Activated naive CD4-positive, alpha-beta T cell treated with anti-CD3 and anti-CD28 coated beads, Interleukin-2, amount 10 ng/mL, durations not matched to agents 7 days and 5 days (primary cell): ENCODE data around the gene FRMD4B.

Experiments used
- CTCF ChIA-PET: fragments of 350-600 bp; sonication (Branson Sonifier 250); formaldehyde crosslinking; loops from one replicate; lab custom pipeline; 2021; ENCODE audit warnings: antibody characterized with exemption; lab: Charles Lee
- DNase-seq: peaks from one replicate; pipeline ENCODE4 v3.0.0-alpha.2; 2020
- H3K27ac Mint-ChIP-seq: one replicate; pipeline ENCODE4 v1.8.0; 2021; ENCODE audit warnings: mild to moderate bottlenecking, moderate library complexity, mixed read lengths
- H3K27me3 Mint-ChIP-seq: one replicate; pipeline ENCODE4 v1.8.0; 2021; ENCODE audit warnings: mild to moderate bottlenecking, mixed read lengths
- H3K36me3 Mint-ChIP-seq: one replicate; pipeline ENCODE4 v1.8.0; 2021; ENCODE audit warnings: mixed read lengths
- H3K4me1 Mint-ChIP-seq: one replicate; pipeline ENCODE4 v1.8.0; 2021; ENCODE audit warnings: mixed read lengths
- H3K4me3 Mint-ChIP-seq: one replicate; pipeline ENCODE4 v1.8.0; 2021; ENCODE audit warnings: mild to moderate bottlenecking, moderate library complexity, mixed read lengths
- H3K9me3 Mint-ChIP-seq: one replicate; pipeline ENCODE4 v1.8.0; 2021; ENCODE audit warnings: mixed read lengths

The FRMD4B gene

DNA sequence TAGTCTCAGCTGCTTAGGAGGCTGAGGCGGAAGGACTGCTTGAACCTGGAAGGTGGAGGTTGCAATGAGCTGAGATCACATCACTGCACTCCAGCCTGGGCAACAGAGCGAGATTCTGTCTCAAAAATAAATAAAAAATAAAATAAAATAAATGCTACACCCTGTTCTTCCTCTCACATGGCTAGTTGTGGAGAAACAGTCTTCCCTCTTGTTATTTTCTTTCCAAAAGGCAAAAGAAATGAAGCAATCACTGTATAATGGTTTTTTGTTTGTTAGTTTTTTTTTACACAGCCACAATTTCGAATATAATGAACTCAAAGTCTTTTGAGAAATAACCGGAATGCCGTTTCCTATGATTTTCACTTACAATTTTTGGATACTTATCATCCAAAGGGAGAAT lies 4.9 kb upstream of the FRMD4B start:
- H3K4me3 Mint-ChIP-seq: no peak overlapping the region
- H3K27ac Mint-ChIP-seq: no peak overlapping the region
- no peak for DNase-seq
- CTCF ChIA-PET: no interaction called here
- no peaks in the 10 kb centered on the region for H3K9me3 Mint-ChIP-seq
- peaks cover 48% of the 10 kb centered on the region for H3K27me3 Mint-ChIP-seq
- no peaks in the 10 kb centered on the region for H3K36me3 Mint-ChIP-seq
- peaks cover 6% of the 10 kb centered on the region for H3K4me1 Mint-ChIP-seq

DNA sequence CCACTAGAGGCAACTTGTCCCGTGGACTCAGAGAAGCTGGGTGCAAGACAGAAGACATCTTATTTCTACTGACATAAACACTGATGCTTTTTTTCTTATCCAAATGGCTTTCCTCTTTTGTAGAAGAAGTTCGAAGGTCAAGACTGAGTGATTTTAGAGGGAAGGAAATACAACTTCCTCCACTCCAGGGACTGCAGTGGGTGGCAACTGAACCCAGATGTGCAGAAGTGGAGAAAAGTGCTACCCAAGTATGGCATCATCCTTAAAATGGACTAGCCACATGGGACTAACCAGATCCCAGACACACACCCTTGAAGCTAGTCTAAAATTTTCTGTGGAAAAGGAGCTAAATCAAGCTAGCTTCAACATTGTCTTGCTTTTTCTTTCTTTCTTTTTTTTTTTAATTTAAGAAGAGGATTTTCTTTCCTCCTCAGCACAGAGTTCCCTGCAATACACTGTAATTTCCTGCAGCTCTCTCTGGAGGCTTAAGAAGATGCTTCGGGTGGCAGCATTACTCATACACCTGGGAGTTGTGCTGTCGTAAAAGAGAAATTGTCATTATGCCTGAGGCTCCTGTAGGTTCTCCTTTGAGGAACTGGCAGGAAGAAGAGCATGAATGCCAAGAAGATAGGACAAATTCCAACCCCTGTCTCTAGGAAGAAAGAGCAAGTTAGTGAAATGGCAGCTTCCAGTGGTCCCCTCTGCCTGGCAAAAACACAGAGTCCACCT lies 3.8 kb upstream of the FRMD4B start:
- CTCF ChIA-PET: interaction anchor here (0.7 to 0.9 kb wide), 2 partner anchors 26 to 85 kb away, joined by 3 read pairs; no protein-coding TSS in a partner anchor
- no peak for DNase-seq
- Mint-ChIP-seq H3K27me3 (peaks cover 59% of the 10 kb centered on the region), H3K27ac (no peak overlapping the region), H3K36me3 (no peaks in the 10 kb centered on the region), H3K4me1 (peaks cover 13% of the 10 kb centered on the region), H3K4me3 (no peak overlapping the region), H3K9me3 (no peaks in the 10 kb centered on the region)

DNA sequence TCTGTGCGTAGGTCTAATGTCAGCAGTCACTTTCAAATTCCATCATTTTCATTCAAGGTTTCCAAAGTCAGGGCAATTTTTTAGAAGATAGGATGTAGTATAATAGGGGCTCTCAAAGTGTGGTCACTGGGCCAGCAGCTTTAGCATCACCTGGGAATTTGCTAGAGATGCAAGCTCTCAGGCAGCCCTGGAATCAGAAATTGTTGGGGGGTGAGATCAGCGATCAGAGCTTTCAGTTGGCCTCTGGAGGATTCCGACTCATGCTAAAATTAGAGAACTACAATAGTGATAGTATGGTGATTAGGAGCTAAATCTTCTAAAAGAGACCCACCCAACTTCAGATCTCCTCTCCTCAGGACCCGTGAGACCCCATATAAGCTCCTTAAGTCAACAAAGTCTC lies 2.4 kb upstream of the FRMD4B start:
- H3K27me3 Mint-ChIP-seq: peaks cover 73% of the 10 kb centered on the region
- DNase-seq: no peak
- peaks cover 15% of the 10 kb centered on the region for H3K4me1 Mint-ChIP-seq
- no peaks in the 10 kb centered on the region for H3K9me3 Mint-ChIP-seq
- H3K27ac Mint-ChIP-seq: no peak overlapping the region
- CTCF ChIA-PET: interaction anchor here (0.7 to 0.9 kb wide), 3 partner anchors 34 to 103 kb away, joined by 3 read pairs; no protein-coding TSS in a partner anchor
- H3K4me3 Mint-ChIP-seq: no peak overlapping the region
- H3K36me3 Mint-ChIP-seq: no peaks in the 10 kb centered on the region

DNA sequence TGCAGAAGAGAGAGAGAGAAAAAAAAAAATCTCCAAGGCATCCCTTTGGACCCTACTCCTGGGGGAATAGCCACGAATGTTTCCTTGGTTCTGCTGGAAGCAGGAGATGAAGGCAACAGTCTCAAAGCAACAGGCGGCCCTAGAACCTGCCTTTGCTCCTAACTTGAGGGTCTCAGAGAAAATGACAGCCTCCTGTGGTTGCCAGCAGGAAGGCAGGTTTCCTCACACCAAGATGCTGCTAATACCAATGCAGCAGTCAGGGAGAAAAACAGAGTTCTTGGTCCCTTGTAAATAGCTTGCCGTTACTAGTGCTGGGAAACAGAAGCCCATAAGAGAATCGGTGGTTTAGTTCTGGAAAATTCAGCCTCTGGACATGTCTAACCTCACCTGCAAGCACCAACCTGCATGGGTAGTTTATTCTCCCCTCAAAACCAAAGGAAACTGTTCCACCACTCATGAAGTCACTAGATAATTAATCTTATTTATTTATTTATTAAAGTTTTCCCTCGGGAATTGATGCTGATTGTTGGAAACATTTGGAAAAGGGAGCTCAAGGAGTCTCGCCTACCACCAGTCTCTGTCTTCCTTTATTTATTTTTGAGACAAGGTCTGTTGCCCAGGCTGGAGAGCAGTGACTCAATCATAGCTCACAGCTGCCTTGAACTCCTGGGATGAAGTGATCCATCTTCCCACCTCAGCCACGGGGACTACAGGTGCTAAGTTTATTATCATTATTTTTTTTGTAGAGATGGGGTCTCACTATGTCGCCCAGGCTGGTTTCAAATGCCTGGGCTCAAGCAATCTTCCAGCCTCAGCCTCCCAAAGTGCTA lies 883 bp upstream of the FRMD4B start:
- Mint-ChIP-seq H3K27ac (no peak overlapping the region), H3K36me3 (no peaks in the 10 kb centered on the region), H3K9me3 (no peaks in the 10 kb centered on the region), H3K4me1 (peaks cover 15% of the 10 kb centered on the region), H3K4me3 (peak overlapping the region; percentile 21), H3K27me3 (peaks cover 75% of the 10 kb centered on the region)
- CTCF ChIA-PET: interaction anchor here (0.7 to 3.1 kb wide), 12 partner anchors 9 to 153 kb away, joined by 3 to 19 read pairs (median 4); no protein-coding TSS in a partner anchor
- no peak for DNase-seq

DNA sequence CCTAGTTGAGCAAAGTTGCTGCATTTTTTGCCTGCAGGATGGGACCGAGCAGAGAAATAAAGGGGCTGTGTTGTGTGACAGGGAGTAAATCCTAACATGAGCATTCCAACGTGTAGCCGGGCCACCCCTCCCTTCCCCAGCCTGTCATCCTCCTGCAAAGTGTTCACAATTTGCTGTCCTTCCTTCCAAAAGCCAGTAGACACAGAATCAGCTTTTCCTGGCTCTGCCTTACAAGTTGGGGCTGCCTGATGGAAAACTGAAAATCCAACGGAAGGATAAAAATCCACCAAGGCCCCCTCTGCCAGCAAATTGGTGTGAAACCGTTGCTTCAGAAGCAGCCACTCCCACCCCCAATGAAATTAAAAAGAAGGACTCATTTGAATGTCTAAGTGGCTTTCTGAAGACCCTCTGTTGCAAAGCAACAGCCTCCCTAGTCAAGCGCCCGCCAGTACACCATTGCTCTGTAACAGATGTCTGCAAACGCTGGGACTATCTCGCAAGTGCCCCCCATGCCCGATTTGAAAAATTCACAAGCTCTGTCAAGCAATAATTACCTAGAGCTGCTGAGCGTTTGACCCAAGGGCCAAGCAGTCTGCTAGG lies 665 bp downstream of the FRMD4B start:
- CTCF ChIA-PET: interaction anchor here (1.1 to 3.1 kb wide), 4 partner anchors 13 to 264 kb away, joined by 3 to 19 read pairs (median 6); no protein-coding TSS in a partner anchor
- Mint-ChIP-seq H3K27me3 (peaks cover 82% of the 10 kb centered on the region), H3K36me3 (no peaks in the 10 kb centered on the region), H3K27ac (no peak overlapping the region), H3K4me1 (peaks cover 15% of the 10 kb centered on the region), H3K9me3 (no peaks in the 10 kb centered on the region), H3K4me3 (no peak overlapping the region)
- DNase-seq: no peak

DNA sequence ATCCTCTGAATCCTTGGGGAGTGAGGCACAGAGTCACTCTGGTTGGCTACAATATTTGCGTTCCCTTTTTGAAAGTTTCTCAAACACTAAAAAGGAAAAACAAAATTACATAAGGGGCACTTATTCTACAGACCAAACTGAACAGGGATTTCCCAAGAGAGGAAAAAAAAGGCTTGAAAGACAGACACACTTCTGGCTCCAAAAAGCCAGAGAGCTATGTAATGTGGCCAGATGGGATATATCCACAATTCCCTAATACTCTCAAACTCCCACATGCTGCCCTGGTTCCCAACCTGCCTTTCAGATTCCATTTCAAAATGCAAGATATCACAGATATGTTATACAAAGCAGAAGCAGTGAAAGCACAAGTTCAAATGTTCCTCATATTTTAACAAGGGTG lies 1.6 kb downstream of the FRMD4B start:
- H3K4me3 Mint-ChIP-seq: no peak overlapping the region
- no peak overlapping the region for H3K27ac Mint-ChIP-seq
- no peaks in the 10 kb centered on the region for H3K36me3 Mint-ChIP-seq
- H3K9me3 Mint-ChIP-seq: no peaks in the 10 kb centered on the region
- CTCF ChIA-PET: no interaction called here
- peaks cover 15% of the 10 kb centered on the region for H3K4me1 Mint-ChIP-seq
- no peak for DNase-seq
- H3K27me3 Mint-ChIP-seq: peaks cover 77% of the 10 kb centered on the region

DNA sequence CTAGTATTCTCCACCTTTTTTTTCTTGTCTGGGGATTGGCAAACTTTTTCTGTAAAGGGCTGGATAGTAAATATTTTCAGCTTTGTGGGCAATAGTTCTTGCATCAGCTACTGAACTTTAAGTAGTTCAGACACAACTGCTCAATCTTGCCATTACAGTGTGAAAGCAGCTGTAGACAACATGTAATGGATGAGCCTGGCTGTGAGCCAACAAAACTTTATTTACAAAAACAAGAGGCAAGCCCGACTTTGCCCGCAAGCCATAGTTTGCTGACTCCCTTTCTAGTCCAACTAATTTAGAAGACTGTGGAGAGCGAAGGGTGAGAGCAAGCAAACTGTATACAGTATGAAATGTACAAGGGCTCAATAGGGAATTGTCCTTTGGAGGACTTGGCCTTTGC lies 6.2 kb downstream of the FRMD4B start:
- Mint-ChIP-seq H3K4me1 (peaks cover 2% of the 10 kb centered on the region), H3K27ac (no peak overlapping the region), H3K27me3 (peaks cover 49% of the 10 kb centered on the region), H3K4me3 (no peak overlapping the region), H3K9me3 (no peaks in the 10 kb centered on the region), H3K36me3 (no peaks in the 10 kb centered on the region)
- DNase-seq: no peak
- CTCF ChIA-PET: no interaction called here

DNA sequence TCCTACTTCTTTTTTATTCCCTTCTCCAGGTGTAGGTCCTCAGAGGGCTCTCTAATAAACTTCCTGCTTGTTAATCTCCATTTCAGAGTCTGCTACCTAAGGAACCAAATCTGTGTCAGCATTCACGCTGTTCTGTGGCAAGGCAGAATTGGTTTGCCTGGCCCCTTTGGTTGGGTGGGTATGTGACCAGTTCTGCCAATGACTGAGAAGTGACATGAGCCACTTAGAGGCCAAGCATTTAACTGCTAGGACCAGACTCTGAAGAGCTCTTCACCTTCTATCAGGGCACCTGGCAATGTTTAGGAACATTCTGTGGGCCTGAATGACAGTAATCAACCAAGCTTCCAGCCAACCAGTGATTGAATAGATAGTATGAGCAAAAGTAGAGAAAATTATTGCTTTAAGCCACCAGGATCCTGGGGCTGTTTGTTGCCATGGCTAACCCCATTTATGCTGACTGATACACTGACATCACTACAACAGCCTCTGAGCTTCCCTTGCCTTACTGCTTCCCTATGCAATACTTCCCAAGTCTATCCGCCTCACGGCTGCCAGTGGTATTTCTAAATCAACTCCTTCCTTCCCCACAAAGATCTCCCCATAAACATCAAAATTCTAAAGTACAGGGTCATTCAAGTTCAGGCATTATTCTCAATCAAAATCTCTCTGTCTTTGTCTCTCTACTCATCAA lies 7.6 kb downstream of the FRMD4B start:
- Mint-ChIP-seq H3K9me3 (no peaks in the 10 kb centered on the region), H3K27me3 (peaks cover 35% of the 10 kb centered on the region), H3K27ac (no peak overlapping the region), H3K36me3 (no peaks in the 10 kb centered on the region), H3K4me1 (no peaks in the 10 kb centered on the region), H3K4me3 (no peak overlapping the region)
- no peak for DNase-seq
- CTCF ChIA-PET: interaction anchor here (0.6 to 1.6 kb wide), 2 partner anchors 8 to 454 kb away, joined by 3 to 5 read pairs; partner anchors contain the start of gene FRMD4B

DNA sequence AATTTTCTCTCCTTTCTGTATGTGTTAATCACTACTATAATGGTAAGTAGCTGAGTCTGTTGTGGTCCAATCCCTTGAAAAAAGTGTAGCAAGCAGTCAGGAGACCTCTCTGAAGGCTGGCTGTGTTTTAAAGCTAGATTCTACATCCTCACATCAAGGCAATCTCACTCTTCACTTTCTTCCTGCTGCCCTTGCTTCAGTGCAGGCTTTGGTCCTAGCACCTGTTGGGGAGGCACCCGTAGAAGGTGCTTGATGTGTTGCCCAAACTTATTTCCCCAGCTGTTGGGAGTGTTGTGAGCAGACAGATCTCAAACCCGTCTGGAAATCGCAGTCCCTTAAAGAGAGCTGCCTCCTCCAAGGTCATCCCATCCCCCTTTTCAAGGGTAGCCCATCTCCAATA lies 8.6 kb downstream of the FRMD4B start:
- no peak overlapping the region for H3K4me3 Mint-ChIP-seq
- CTCF ChIA-PET: interaction anchor here (0.6 to 1.6 kb wide), 3 partner anchors 9 to 34 kb away, joined by 3 to 5 read pairs (median 5); partner anchors contain the start of gene FRMD4B

DNA sequence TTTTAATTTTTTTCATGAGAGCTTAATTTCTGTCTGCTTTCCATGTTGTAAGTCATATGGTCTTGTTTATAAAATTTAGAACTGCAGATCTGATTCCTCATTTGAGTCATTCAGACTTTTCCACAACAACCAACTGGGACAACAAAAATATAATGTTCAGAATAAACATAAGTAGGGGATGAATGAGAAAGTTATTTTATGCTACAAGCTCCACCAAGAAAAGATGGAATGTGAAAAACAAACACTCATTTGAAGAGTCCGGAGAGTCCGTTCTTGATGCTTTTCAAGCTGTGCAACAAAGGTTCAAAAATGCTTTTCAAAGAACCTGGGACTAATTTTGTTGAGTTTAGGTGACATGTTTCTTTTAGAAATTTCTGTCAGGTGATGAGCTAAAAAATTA lies 9.2 kb downstream of the FRMD4B start:
- H3K27ac Mint-ChIP-seq: no peak overlapping the region
- no peaks in the 10 kb centered on the region for H3K9me3 Mint-ChIP-seq
- CTCF ChIA-PET: interaction anchor here (1.6 kb wide), 2 partner anchors 10 to 33 kb away, joined by 5 read pairs; partner anchors contain the start of gene FRMD4B
- H3K27me3 Mint-ChIP-seq: peaks cover 25% of the 10 kb centered on the region
- H3K4me3 Mint-ChIP-seq: no peak overlapping the region
- no peaks in the 10 kb centered on the region for H3K4me1 Mint-ChIP-seq
- no peaks in the 10 kb centered on the region for H3K36me3 Mint-ChIP-seq
- no peak for DNase-seq

More for the DNA sequence above, 8.6 kb downstream of the FRMD4B start:
- Mint-ChIP-seq H3K27ac (no peak overlapping the region), H3K27me3 (peaks cover 30% of the 10 kb centered on the region), H3K4me1 (no peaks in the 10 kb centered on the region), H3K36me3 (no peaks in the 10 kb centered on the region), H3K9me3 (no peaks in the 10 kb centered on the region)
- DNase-seq: no peak

DNA sequence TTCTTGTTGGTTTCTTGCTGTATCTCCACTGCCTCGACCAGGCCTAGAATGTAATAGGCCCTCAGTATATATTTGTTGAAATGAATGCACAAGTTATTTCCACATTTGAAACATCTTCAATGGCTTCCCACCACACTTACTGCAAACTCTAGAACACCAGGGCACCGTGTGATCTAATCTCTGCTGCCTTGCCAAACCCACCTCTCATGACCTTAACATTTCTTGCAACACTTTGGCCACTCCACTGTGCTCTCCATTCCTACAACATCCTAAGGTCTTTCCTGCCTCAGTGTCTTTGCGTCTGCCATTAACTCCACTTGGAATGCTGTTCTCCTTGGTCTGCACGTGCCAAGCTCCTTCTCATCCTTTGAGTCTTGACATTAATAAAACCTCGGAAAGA lies 14.1 kb downstream of the FRMD4B start:
- Mint-ChIP-seq H3K27ac (no peak overlapping the region), H3K36me3 (no peaks in the 10 kb centered on the region), H3K4me1 (peaks cover 33% of the 10 kb centered on the region), H3K4me3 (no peak overlapping the region), H3K27me3 (peaks cover 19% of the 10 kb centered on the region), H3K9me3 (no peaks in the 10 kb centered on the region)
- CTCF ChIA-PET: no interaction called here
- no peak for DNase-seq

DNA sequence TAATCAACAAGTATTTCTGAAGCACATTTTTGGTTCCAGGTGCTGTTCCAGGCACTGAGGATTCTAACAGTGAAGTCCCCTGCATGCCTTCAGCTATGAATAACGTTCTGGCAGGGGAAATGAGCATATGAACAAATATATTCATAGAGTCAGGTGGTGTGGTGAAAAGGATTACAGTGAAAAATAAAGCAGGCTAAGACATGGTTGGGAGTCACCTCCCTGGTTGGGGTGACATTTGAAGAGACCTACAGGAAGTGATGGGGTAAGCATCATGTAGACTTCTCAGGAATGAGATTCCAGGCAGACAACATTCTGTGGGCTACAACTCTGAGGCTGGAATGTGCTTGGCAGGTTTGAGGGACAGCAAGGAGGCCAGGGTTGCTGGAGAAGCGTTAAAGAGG lies 15.0 kb downstream of the FRMD4B start:
- Mint-ChIP-seq H3K9me3 (no peaks in the 10 kb centered on the region), H3K36me3 (no peaks in the 10 kb centered on the region), H3K4me3 (no peak overlapping the region), H3K27ac (no peak overlapping the region), H3K27me3 (peaks cover 19% of the 10 kb centered on the region), H3K4me1 (peaks cover 33% of the 10 kb centered on the region)
- DNase-seq: no peak
- CTCF ChIA-PET: interaction anchor here (1.4 kb wide), 1 partner anchor 40 kb away, joined by 4 read pairs; no protein-coding TSS in a partner anchor

DNA sequence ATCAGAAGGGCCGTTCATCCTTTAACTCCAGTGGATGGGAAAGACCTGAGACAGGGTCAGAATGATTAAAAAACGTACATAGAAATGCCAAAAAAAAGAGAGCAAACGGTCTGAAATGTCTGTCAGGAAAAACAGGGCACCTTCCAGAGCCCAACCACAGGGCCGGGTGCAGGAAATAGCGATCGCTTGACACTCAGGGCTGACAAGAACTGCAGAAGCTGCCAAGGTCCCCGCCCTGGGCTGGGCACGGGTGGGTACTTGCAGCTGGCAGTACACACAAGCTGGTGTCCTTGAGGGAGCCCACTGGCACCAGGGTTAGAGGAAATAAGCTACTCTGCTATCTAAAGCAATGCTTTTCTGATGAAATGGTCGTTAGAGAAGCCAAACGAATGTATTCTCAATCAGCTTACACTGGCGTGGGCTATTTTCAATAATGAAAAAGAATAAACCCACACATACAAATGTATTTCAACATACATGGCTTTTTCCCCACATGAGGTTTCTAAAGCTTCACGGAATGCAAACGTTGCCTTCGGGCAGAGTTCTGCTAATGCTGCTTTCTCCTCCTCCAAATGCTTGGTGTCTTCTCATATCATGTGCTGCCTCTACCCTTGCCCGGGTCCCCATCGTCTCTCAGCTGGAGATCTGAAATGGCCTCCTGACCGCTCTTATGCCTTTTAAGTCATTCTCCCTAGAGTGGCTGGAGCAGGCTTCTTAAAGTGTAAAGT lies 15.6 kb downstream of the FRMD4B start:
- Mint-ChIP-seq H3K27me3 (peaks cover 19% of the 10 kb centered on the region), H3K9me3 (no peaks in the 10 kb centered on the region), H3K4me1 (peaks cover 33% of the 10 kb centered on the region), H3K27ac (no peak overlapping the region), H3K36me3 (no peaks in the 10 kb centered on the region), H3K4me3 (no peak overlapping the region)
- CTCF ChIA-PET: interaction anchor here (1.4 kb wide), 1 partner anchor 40 kb away, joined by 4 read pairs; no protein-coding TSS in a partner anchor
- DNase-seq: peak; percentile 41
